Measurements from ENCODE around the gene CCDC134. TPM values are rescaled to one million over a fixed set of nuclear protein-coding genes. Genes with fewer than 3 reads are reported as not detected.
A peak's percentile ranks its signal among the peaks of the same experiment; 100 is the strongest.

Gene CCDC134
- 19.7 TPM in 2 replicates for total RNA-seq

GRCh38 chr22:41800348-41801146 lies at the start of gene CCDC134:
TSS of gene CCDC134 (plus strand) at chr22:41800679. CDS start at chr22:41808891, 8,212 bp downstream.
- H3K4me1 Mint-ChIP-seq: peaks cover 39% of the 10 kb centered on the region
- H3K27ac Mint-ChIP-seq: peak within 1 kb of the TSS; percentile 97
- intact Hi-C loops (cut with micrococcal nuclease): loop anchor here (1.0 to 5.0 kb wide), 4 partner anchors 19 to 112 kb away; partner anchors contain the start of gene SNU13
- peak within 1 kb of the TSS; percentile 94 for H3K4me3 Mint-ChIP-seq
- H3K9me3 Mint-ChIP-seq: no peaks in the 10 kb centered on the region
- H3K27me3 Mint-ChIP-seq: no peaks in the 10 kb centered on the region
- peak; percentile 98 for DNase-seq
- H3K36me3 Mint-ChIP-seq (ENCODE audit: low read depth): peaks cover 21% of the 10 kb centered on the region

GRCh38 chr22:41752011-41752970 lies 48.2 kb upstream of the CCDC134 start:
- peaks cover 20% of the 10 kb centered on the region for H3K27me3 Mint-ChIP-seq

GRCh38 chr22:41753984-41754383 lies 46.5 kb upstream of the CCDC134 start:
- Mint-ChIP-seq H3K27ac (no peak overlapping the region), H3K4me1 (no peaks in the 10 kb centered on the region), H3K4me3 (no peak overlapping the region), H3K27me3 (peaks cover 14% of the 10 kb centered on the region), H3K36me3 (ENCODE audit: low read depth) (no peaks in the 10 kb centered on the region), H3K9me3 (no peaks in the 10 kb centered on the region)
- intact Hi-C loops (cut with micrococcal nuclease): no loop called here
- no peak for DNase-seq

More at GRCh38 chr22:41752011-41752970, 48.2 kb upstream of the CCDC134 start:
- Mint-ChIP-seq H3K4me1 (no peaks in the 10 kb centered on the region), H3K36me3 (ENCODE audit: low read depth) (no peaks in the 10 kb centered on the region), H3K27ac (peak overlapping the region; percentile 29), H3K9me3 (no peaks in the 10 kb centered on the region), H3K4me3 (no peak overlapping the region)
- DNase-seq: no peak
- intact Hi-C loops (cut with micrococcal nuclease): no loop called here

- Mint-ChIP-seq H3K27me3 (no peaks in the 10 kb centered on the region), H3K9me3 (no peaks in the 10 kb centered on the region), H3K36me3 (ENCODE audit: low read depth) (no peaks in the 10 kb centered on the region), H3K4me1 (no peaks in the 10 kb centered on the region), H3K4me3 (no peak overlapping the region), H3K27ac (no peak overlapping the region)
- intact Hi-C loops (cut with micrococcal nuclease): no loop called here
- no peak for DNase-seq
These were observed 43.0 kb upstream of the CCDC134 start for GRCh38 chr22:41757502-41757901.

- Mint-ChIP-seq H3K9me3 (no peaks in the 10 kb centered on the region), H3K36me3 (ENCODE audit: low read depth) (no peaks in the 10 kb centered on the region), H3K27ac (no peak overlapping the region), H3K27me3 (no peaks in the 10 kb centered on the region), H3K4me1 (no peaks in the 10 kb centered on the region), H3K4me3 (no peak overlapping the region)
- intact Hi-C loops (cut with micrococcal nuclease): no loop called here
- no peak for DNase-seq
These were observed 42.2 kb upstream of the CCDC134 start for GRCh38 chr22:41758231-41758630.

GRCh38 chr22:41762980-41763779 lies 37.3 kb upstream of the CCDC134 start:
- DNase-seq: peak; percentile 77
- no peaks in the 10 kb centered on the region for H3K36me3 Mint-ChIP-seq (ENCODE audit: low read depth)
- H3K9me3 Mint-ChIP-seq: no peaks in the 10 kb centered on the region
- no peaks in the 10 kb centered on the region for H3K27me3 Mint-ChIP-seq
- H3K4me1 Mint-ChIP-seq: peaks cover 3% of the 10 kb centered on the region
- no peak overlapping the region for H3K4me3 Mint-ChIP-seq
- no peak overlapping the region for H3K27ac Mint-ChIP-seq
- intact Hi-C loops (cut with micrococcal nuclease): no loop called here

GRCh38 chr22:41766476-41766875 lies 34.0 kb upstream of the CCDC134 start:
- H3K4me1 Mint-ChIP-seq: peaks cover 6% of the 10 kb centered on the region
- H3K36me3 Mint-ChIP-seq (ENCODE audit: low read depth): no peaks in the 10 kb centered on the region
- H3K4me3 Mint-ChIP-seq: no peak overlapping the region
- intact Hi-C loops (cut with micrococcal nuclease): no loop called here
- DNase-seq: no peak
- H3K27me3 Mint-ChIP-seq: peaks cover 1% of the 10 kb centered on the region
- no peaks in the 10 kb centered on the region for H3K9me3 Mint-ChIP-seq
- no peak overlapping the region for H3K27ac Mint-ChIP-seq

- no peak overlapping the region for H3K27ac Mint-ChIP-seq
- intact Hi-C loops (cut with micrococcal nuclease): no loop called here
These were observed 32.0 kb upstream of the CCDC134 start for GRCh38 chr22:41768430-41768829.

GRCh38 chr22:41770715-41771468 lies 29.6 kb upstream of the CCDC134 start:
- DNase-seq: no peak
- Mint-ChIP-seq H3K27ac (no peak overlapping the region), H3K36me3 (ENCODE audit: low read depth) (no peaks in the 10 kb centered on the region), H3K4me1 (peaks cover 8% of the 10 kb centered on the region), H3K27me3 (peaks cover 1% of the 10 kb centered on the region), H3K4me3 (no peak overlapping the region), H3K9me3 (no peaks in the 10 kb centered on the region)
- intact Hi-C loops (cut with micrococcal nuclease): no loop called here

More at GRCh38 chr22:41768430-41768829, 32.0 kb upstream of the CCDC134 start:
- Mint-ChIP-seq H3K4me3 (no peak overlapping the region), H3K36me3 (ENCODE audit: low read depth) (no peaks in the 10 kb centered on the region), H3K4me1 (peaks cover 8% of the 10 kb centered on the region), H3K27me3 (peaks cover 1% of the 10 kb centered on the region), H3K9me3 (no peaks in the 10 kb centered on the region)
- DNase-seq: no peak

GRCh38 chr22:41772198-41772597 lies 28.3 kb upstream of the CCDC134 start:
- Mint-ChIP-seq H3K27me3 (peaks cover 1% of the 10 kb centered on the region), H3K4me1 (peaks cover 8% of the 10 kb centered on the region), H3K27ac (no peak overlapping the region), H3K9me3 (no peaks in the 10 kb centered on the region), H3K36me3 (ENCODE audit: low read depth) (no peaks in the 10 kb centered on the region), H3K4me3 (no peak overlapping the region)
- no peak for DNase-seq
- intact Hi-C loops (cut with micrococcal nuclease): no loop called here

GRCh38 chr22:41772645-41773044 lies 27.8 kb upstream of the CCDC134 start:
- intact Hi-C loops (cut with micrococcal nuclease): no loop called here
- Mint-ChIP-seq H3K27me3 (peaks cover 1% of the 10 kb centered on the region), H3K4me3 (no peak overlapping the region), H3K27ac (no peak overlapping the region), H3K9me3 (no peaks in the 10 kb centered on the region), H3K36me3 (ENCODE audit: low read depth) (no peaks in the 10 kb centered on the region), H3K4me1 (peaks cover 8% of the 10 kb centered on the region)
- no peak for DNase-seq

GRCh38 chr22:41775338-41775737 lies 25.1 kb upstream of the CCDC134 start:
- no peaks in the 10 kb centered on the region for H3K9me3 Mint-ChIP-seq
- peaks cover 16% of the 10 kb centered on the region for H3K4me1 Mint-ChIP-seq
- intact Hi-C loops (cut with micrococcal nuclease): no loop called here
- no peaks in the 10 kb centered on the region for H3K27me3 Mint-ChIP-seq
- H3K27ac Mint-ChIP-seq: no peak overlapping the region
- no peak for DNase-seq
- no peaks in the 10 kb centered on the region for H3K36me3 Mint-ChIP-seq (ENCODE audit: low read depth)
- no peak overlapping the region for H3K4me3 Mint-ChIP-seq

- Mint-ChIP-seq H3K4me1 (peaks cover 21% of the 10 kb centered on the region), H3K4me3 (no peak overlapping the region), H3K27me3 (no peaks in the 10 kb centered on the region), H3K9me3 (no peaks in the 10 kb centered on the region), H3K36me3 (ENCODE audit: low read depth) (no peaks in the 10 kb centered on the region), H3K27ac (no peak overlapping the region)
- intact Hi-C loops (cut with micrococcal nuclease): no loop called here
- no peak for DNase-seq
These were observed 24.5 kb upstream of the CCDC134 start for GRCh38 chr22:41775976-41776375.

Measured in activated CD4-positive, alpha-beta T cell treated with anti-CD3 and anti-CD28 coated beads, Interleukin-2, amount 10 ng/mL, durations not matched to agents 24 days and 14 days (primary cell).